SK-N-SH (cell line): ENCODE results near the gene ZP1. TPM values are rescaled to one million over a fixed set of nuclear protein-coding genes. Genes with fewer than 3 reads are reported as not detected.

Experiments used
- CTCF ChIA-PET: fragments of 300-600, 350-600 bp; formaldehyde crosslinking; extraction: SDS; loops from one replicate; lab custom pipeline; 2021; lab: Yijun Ruan, JAX
- POLR2A ChIA-PET: fragments of 350-600 bp; sonication (Branson Sonifier 250); formaldehyde crosslinking; extraction: SDS; loops from one replicate; lab custom pipeline; 2020; ENCODE audit warnings: antibody characterized with exemption, inconsistent platforms; lab: Yijun Ruan, JAX
- DNase-seq: peaks from one replicate; pipeline ENCODE4 v3.0.0; 2012
- H2AFZ ChIP-seq: fragments of 200-600 bp; sonication (generic); 2 replicates; pipeline ENCODE4 v1.8.1; 2016; ENCODE audit warnings: antibody characterized with exemption, mild to moderate bottlenecking, low read depth
- H3F3A ChIP-seq: fragments of 200-600 bp; sonication (generic); replicated peaks from 2 replicates; pipeline ENCODE3; 2016; ENCODE audit warnings: antibody characterized with exemption, mild to moderate bottlenecking; ENCODE audit not compliant: insufficient read depth
- H3K27ac ChIP-seq, 2 experiments: fragments of 200-500 bp in 1 of 2; fragments of 200-600 bp in 1 of 2; sonication (Bioruptor generic) in 1 of 2; sonication (generic), shearing (Covaris generic) in 1 of 2; 2 replicates each; pipeline versions ENCODE4 v1.5.1 to v1.6.1; 2014 to 2016; ENCODE audit warnings: low read depth in 2 of 2, inconsistent platforms in 1 of 2, low read length in 1 of 2, mild to moderate bottlenecking in 1 of 2, mixed read lengths in 1 of 2
- H3K27me3 ChIP-seq: fragments of 200-600 bp; sonication (generic), shearing (Covaris generic); 2 replicates; pipeline ENCODE4 v1.6.1; 2016; ENCODE audit warnings: mixed run types; ENCODE audit not compliant: insufficient read depth
- H3K36me3 ChIP-seq, 2 experiments: fragments of 200-500 bp in 1 of 2; fragments of 200-600 bp in 1 of 2; sonication (Bioruptor generic) in 1 of 2; sonication (generic) in 1 of 2; replicated peaks in 1 of 2; 2 replicates each; pipeline versions ENCODE3 to v1.5.1; 2014 to 2016; ENCODE audit warnings: low read length in 1 of 2, mild to moderate bottlenecking in 1 of 2; ENCODE audit not compliant: insufficient read depth in 2 of 2, control insufficient read depth in 1 of 2
- H3K4me1 ChIP-seq, 2 experiments: fragments of 200-500 bp in 1 of 2; fragments of 200-600 bp in 1 of 2; sonication (Bioruptor generic) in 1 of 2; sonication (generic), shearing (Covaris generic) in 1 of 2; 2 replicates each; pipeline versions ENCODE4 v1.5.1 to v1.6.1; 2014 to 2016; ENCODE audit warnings: low read depth in 1 of 2, low read length in 1 of 2, mixed run types in 1 of 2; ENCODE audit not compliant: insufficient read depth in 2 of 2, control insufficient read depth in 1 of 2
- H3K4me2 ChIP-seq: fragments of 200-600 bp; sonication (generic), shearing (Covaris generic); 2 replicates; pipeline ENCODE4 v1.6.1; 2017; ENCODE audit warnings: mixed run types
- H3K4me3 ChIP-seq, 2 experiments: fragments of 200-500 bp in 1 of 2; fragments of 200-600 bp in 1 of 2; sonication (Bioruptor generic) in 1 of 2; sonication (generic), shearing (Covaris generic) in 1 of 2; 2 replicates each; pipeline versions ENCODE4 v1.5.1 to v1.8.1; 2014 to 2016; ENCODE audit warnings: low read depth in 2 of 2, inconsistent platforms in 1 of 2, low read length in 1 of 2, mild to moderate bottlenecking in 1 of 2, mixed read lengths in 1 of 2, moderate library complexity in 1 of 2
- H3K79me2 ChIP-seq: fragments of 200-600 bp; sonication (generic); 2 replicates; pipeline ENCODE4 v1.8.1; 2017; ENCODE audit warnings: mild to moderate bottlenecking; ENCODE audit not compliant: insufficient read depth
- H3K9ac ChIP-seq: fragments of 200-600 bp; sonication (generic); 2 replicates; pipeline ENCODE4 v1.6.1; 2017; ENCODE audit warnings: mixed run types
- H3K9me2 ChIP-seq: fragments of 200-600 bp; sonication (generic); 2 replicates; pipeline ENCODE4 v1.6.1; 2017; ENCODE audit warnings: mixed run types
- H3K9me3 ChIP-seq: fragments of 200-600 bp; sonication (generic); 2 replicates; pipeline ENCODE4 v1.6.1; 2017; ENCODE audit warnings: mixed run types, mild to moderate bottlenecking, moderate library complexity
- H4K20me1 ChIP-seq: fragments of 200-600 bp; sonication (generic); 2 replicates; pipeline ENCODE4 v1.6.1; 2017; ENCODE audit warnings: mild to moderate bottlenecking, mixed run types; ENCODE audit not compliant: insufficient read depth
- ELF1 ChIP-seq: IDR thresholded peaks from 2 replicates; pipeline ENCODE4 v1.4.0; 2012
- FOXJ3 ChIP-seq: sonication (generic); formaldehyde crosslinking; IDR thresholded peaks from 2 replicates; pipeline ENCODE4 v1.5.1; 2020; ENCODE audit warnings: mild to moderate bottlenecking, missing genetic modification reagents
- FOXM1 ChIP-seq: IDR thresholded peaks from 2 replicates; pipeline ENCODE4 v1.4.0; 2012; ENCODE audit warnings: low read depth, mild to moderate bottlenecking
- GABPA ChIP-seq: IDR thresholded peaks from 2 replicates; pipeline ENCODE4 v1.4.0; 2012; ENCODE audit warnings: low read depth, mild to moderate bottlenecking
- IRF3 ChIP-seq: fragments of 150-350 bp; IDR thresholded peaks from 2 replicates; pipeline ENCODE4 v1.6.1; 2016; ENCODE audit warnings: mild to moderate bottlenecking, low read depth, low read length
- MAX ChIP-seq: IDR thresholded peaks from 2 replicates; pipeline ENCODE4 v1.4.0; 2012; ENCODE audit warnings: low read depth
- MXI1 ChIP-seq: IDR thresholded peaks from 2 replicates; pipeline ENCODE4 v1.6.1; 2012; ENCODE audit warnings: mild to moderate bottlenecking, low read depth, low read length, improper control_type of control experiment
- NFIC ChIP-seq: IDR thresholded peaks from 2 replicates; pipeline ENCODE4 v1.4.0; 2012; ENCODE audit warnings: borderline replicate concordance
- POLR2AphosphoS5 ChIP-seq: IDR thresholded peaks from 2 replicates; pipeline ENCODE4 v1.6.1; 2012; ENCODE audit warnings: low read depth, low read length
- RAD21 ChIP-seq: IDR thresholded peaks from 2 replicates; pipeline ENCODE4 v1.6.1; 2012; ENCODE audit warnings: mild to moderate bottlenecking, low read length
- RXRA ChIP-seq: IDR thresholded peaks from 2 replicates; pipeline ENCODE4 v1.4.0; 2012; ENCODE audit warnings: low read depth, mild to moderate bottlenecking, borderline replicate concordance
- SIN3A ChIP-seq: IDR thresholded peaks from 2 replicates; pipeline ENCODE4 v1.6.1; 2012; ENCODE audit warnings: low read depth, mild to moderate bottlenecking, low read length, moderate library complexity, borderline replicate concordance
- SMC3 ChIP-seq: IDR thresholded peaks from 2 replicates; pipeline ENCODE4 v1.6.1; 2012; ENCODE audit warnings: low read depth, low read length, improper control_type of control experiment
- TAF1 ChIP-seq: IDR thresholded peaks from 2 replicates; pipeline ENCODE4 v1.6.1; 2012; ENCODE audit warnings: low read depth, mild to moderate bottlenecking, low read length, moderate library complexity, borderline replicate concordance
- TCF12 ChIP-seq: IDR thresholded peaks from 2 replicates; pipeline ENCODE4 v1.4.0; 2012
- ZBTB33 ChIP-seq: IDR thresholded peaks from 2 replicates; pipeline ENCODE4 v1.4.0; 2012; ENCODE audit warnings: low read depth, borderline replicate concordance
- WGBS: methylation state at CpG from one replicate; pipeline ENCODE4 v1.1.6; 2017; ENCODE audit warnings: low lambda C conversion rate; 5-methylcytosine and 5-hydroxymethylcytosine counted together
- polyA plus RNA-seq, 3 experiments: library from polyadenylated mRNA; depleted of rRNA; stranded (reverse); fragments of >200 nt; gene quantifications; 2 replicates each; pipeline ENCODE4 v1.2.3, GENCODE V29; 2012

Gene ZP1
- polyA plus RNA-seq, 1 of the 3 experiments (the other 2 are of a cell fraction): not detected

- H3K9ac ChIP-seq: no peak overlapping the region
- TF ChIP-seq IRF3 (no peak), TAF1 (no peak), RAD21 (no peak), MAX (no peak)
- 74% methylated on average over 2 of the region's 2 CpGs for WGBS
- ChIA-PET CTCF (interaction anchor here (1.0 to 5.8 kb wide), 4 partner anchors 21 to 466 kb away, joined by 3 to 21 read pairs (median 4); no protein-coding TSS in a partner anchor), POLR2A (no interaction called here)
- no peaks in the 10 kb centered on the region for H3K9me3 ChIP-seq
- H3K27me3 ChIP-seq: no peaks in the 10 kb centered on the region
- H3K36me3 ChIP-seq: peaks cover 6 to 22% of the 10 kb centered on the region in 2 experiments
- H3K4me2 ChIP-seq: no peak overlapping the region
- H3K4me1 ChIP-seq: peaks cover 12 to 28% of the 10 kb centered on the region in 2 experiments; a peak in 3 of 4 replicates
- no peaks in the 10 kb centered on the region; the same call in 1 of the 2 replicates for H4K20me1 ChIP-seq
- H2AFZ ChIP-seq: no peak overlapping the region
- H3F3A ChIP-seq: no peaks in the 10 kb centered on the region
- H3K27ac ChIP-seq: no peak overlapping the region
- H3K79me2 ChIP-seq: peaks cover 42% of the 10 kb centered on the region
- no peaks in the 10 kb centered on the region for H3K9me2 ChIP-seq
- DNase-seq: no peak
- no peak overlapping the region for H3K4me3 ChIP-seq
Measured at GRCh38 chr11:60919956-60920355, 52.6 kb downstream of the ZP1 start.

GRCh38 chr11:60921259-60921658, 53.9 kb downstream of the ZP1 start:
- DNase-seq: no peak
- 99% methylated on average over 10 of the region's 11 CpGs for WGBS
- peaks cover 6 to 22% of the 10 kb centered on the region in 2 experiments for H3K36me3 ChIP-seq

More at GRCh38 chr11:60921259-60921658, 53.9 kb downstream of the ZP1 start:
- Histone ChIP-seq H3K4me1 (peaks cover 7 to 28% of the 10 kb centered on the region in 2 experiments; a peak in 3 of 4 replicates), H3K4me3 (no peak overlapping the region), H3K9ac (no peak overlapping the region), H3K79me2 (peaks cover 33% of the 10 kb centered on the region), H3K27me3 (no peaks in the 10 kb centered on the region), H3K27ac (no peak overlapping the region), H3F3A (no peaks in the 10 kb centered on the region), H3K9me3 (no peaks in the 10 kb centered on the region), H4K20me1 (no peaks in the 10 kb centered on the region), H3K4me2 (no peak overlapping the region), H3K9me2 (no peaks in the 10 kb centered on the region), H2AFZ (no peak overlapping the region)
- TF ChIP-seq POLR2AphosphoS5 (no peak), NFIC (no peak), SIN3A (no peak), FOXJ3 (no peak), ELF1 (no peak), FOXM1 (no peak), GABPA (no peak), TCF12 (no peak), RXRA (no peak), SMC3 (no peak), MXI1 (no peak), ZBTB33 (no peak)
- ChIA-PET CTCF (interaction anchor here (1.5 to 5.8 kb wide), 3 partner anchors 22 to 209 kb away, joined by 3 to 21 read pairs (median 6); no protein-coding TSS in a partner anchor), POLR2A (no interaction called here)
